GM23338 (cell line): Measurements from ENCODE around the gene CFAP77.

Source experiments
- CTCF ChIP-seq, 2 experiments: fragments of 200-600 bp in 1 of 2; sonication (generic) in 1 of 2; conservative IDR thresholded peaks; 2 replicates each; pipeline versions ENCODE4 v1.5.1 to v1.6.1; 2016 to 2017; ENCODE audit warnings: antibody characterized with exemption in 2 of 2, low read depth in 2 of 2, mild to moderate bottlenecking in 2 of 2, moderate library complexity in 1 of 2
- EZH2 ChIP-seq: fragments of 200-600 bp; sonication (generic); IDR thresholded peaks from one replicate; pipeline ENCODE4 v1.8.0; 2017; ENCODE audit warnings: antibody characterized with exemption, mild to moderate bottlenecking, low read depth; ENCODE audit not compliant: unreplicated experiment
- EZH2phosphoT487 ChIP-seq: fragments of 200-600 bp; sonication (generic); IDR thresholded peaks from one replicate; pipeline ENCODE4 v1.8.1; 2018; ENCODE audit warnings: antibody characterized with exemption; ENCODE audit not compliant: unreplicated experiment
- JUNB ChIP-seq: IDR thresholded peaks from one replicate; pipeline ENCODE4 v1.6.1; 2016; ENCODE audit warnings: antibody characterized with exemption; ENCODE audit not compliant: unreplicated experiment
- POLR2AphosphoS5 ChIP-seq: IDR thresholded peaks from 2 replicates; pipeline ENCODE4 v1.6.1; 2016; ENCODE audit warnings: antibody characterized with exemption, low read depth
- ZNF331 ChIP-seq: fragments of 250-450 bp; sonication (Bioruptor Pico); IDR thresholded peaks from 2 replicates; pipeline ENCODE4 v1.5.0; 2020; ENCODE audit warnings: low read depth, mild to moderate bottlenecking, moderate library complexity
- TF ChIP-seq, protein P1 (sequence below): IDR thresholded peaks from one replicate; pipeline ENCODE4 v1.6.1; 2018; ENCODE audit warnings: antibody characterized with exemption; ENCODE audit not compliant: unreplicated experiment

DNA sequence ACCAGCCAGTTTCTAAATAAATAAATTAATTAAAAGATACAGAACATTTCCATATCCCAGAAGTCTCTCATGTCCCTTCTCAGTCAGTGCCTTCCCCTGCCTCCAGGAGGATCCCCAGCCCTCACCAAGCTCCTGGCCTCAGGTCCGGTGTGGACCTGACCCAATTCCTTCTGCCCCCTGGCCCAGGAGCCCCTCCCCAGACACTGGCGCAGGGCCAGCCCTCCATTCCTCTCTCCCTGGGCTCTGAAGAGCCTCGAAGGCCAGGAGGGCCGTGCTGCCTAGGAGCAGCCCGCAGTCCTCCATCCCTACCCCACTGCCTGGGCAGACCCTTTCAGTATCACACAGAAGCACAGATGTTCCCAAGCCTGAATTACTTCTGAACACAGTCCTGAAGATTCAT, 110.6 kb downstream of the CFAP77 start:
- TF ChIP-seq CTCF (conservative IDR thresholded peaks at IDR 0.05; ENCODE audit: low read depth in 2 of 2) (no peak), EZH2phosphoT487 (no peak), JUNB (no peak), ZNF331 (CRISPR knock-in tag) (no peak), EZH2 (no peak), POLR2AphosphoS5 (no peak)
- TF ChIP-seq, protein P1, sequence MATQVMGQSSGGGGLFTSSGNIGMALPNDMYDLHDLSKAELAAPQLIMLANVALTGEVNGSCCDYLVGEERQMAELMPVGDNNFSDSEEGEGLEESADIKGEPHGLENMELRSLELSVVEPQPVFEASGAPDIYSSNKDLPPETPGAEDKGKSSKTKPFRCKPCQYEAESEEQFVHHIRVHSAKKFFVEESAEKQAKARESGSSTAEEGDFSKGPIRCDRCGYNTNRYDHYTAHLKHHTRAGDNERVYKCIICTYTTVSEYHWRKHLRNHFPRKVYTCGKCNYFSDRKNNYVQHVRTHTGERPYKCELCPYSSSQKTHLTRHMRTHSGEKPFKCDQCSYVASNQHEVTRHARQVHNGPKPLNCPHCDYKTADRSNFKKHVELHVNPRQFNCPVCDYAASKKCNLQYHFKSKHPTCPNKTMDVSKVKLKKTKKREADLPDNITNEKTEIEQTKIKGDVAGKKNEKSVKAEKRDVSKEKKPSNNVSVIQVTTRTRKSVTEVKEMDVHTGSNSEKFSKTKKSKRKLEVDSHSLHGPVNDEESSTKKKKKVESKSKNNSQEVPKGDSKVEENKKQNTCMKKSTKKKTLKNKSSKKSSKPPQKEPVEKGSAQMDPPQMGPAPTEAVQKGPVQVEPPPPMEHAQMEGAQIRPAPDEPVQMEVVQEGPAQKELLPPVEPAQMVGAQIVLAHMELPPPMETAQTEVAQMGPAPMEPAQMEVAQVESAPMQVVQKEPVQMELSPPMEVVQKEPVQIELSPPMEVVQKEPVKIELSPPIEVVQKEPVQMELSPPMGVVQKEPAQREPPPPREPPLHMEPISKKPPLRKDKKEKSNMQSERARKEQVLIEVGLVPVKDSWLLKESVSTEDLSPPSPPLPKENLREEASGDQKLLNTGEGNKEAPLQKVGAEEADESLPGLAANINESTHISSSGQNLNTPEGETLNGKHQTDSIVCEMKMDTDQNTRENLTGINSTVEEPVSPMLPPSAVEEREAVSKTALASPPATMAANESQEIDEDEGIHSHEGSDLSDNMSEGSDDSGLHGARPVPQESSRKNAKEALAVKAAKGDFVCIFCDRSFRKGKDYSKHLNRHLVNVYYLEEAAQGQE, result no peak
